ENCODE results near the gene ACSBG1. TPM values are rescaled to one million over a fixed set of nuclear protein-coding genes. Genes with fewer than 3 reads are reported as not detected.

Gene ACSBG1
- polyA plus RNA-seq, 1 donor (not counting 4 experiments of a cell fraction or from before 2014, with no cell fraction given) = 0.01 TPM

GRCh38 chr15:78146425-78147154 lies 87.8 kb downstream of the ACSBG1 start:
- Histone ChIP-seq H3K4me2 (ENCODE audit: control insufficient read depth, extremely low read depth, insufficient read depth, low read depth, low read length) (no peak overlapping the region), H3K4me1 (ENCODE audit: control insufficient read depth, extremely low read depth, insufficient read depth, low read length) (peaks cover 33% of the 10 kb centered on the region), H3K27me3 (ENCODE audit: control insufficient read depth, extremely low read depth, insufficient read depth, low read length) (no peaks in the 10 kb centered on the region), H2AFZ (ENCODE audit: control insufficient read depth, low read length) (no peak overlapping the region), H3K9ac (ENCODE audit: control insufficient read depth, extremely low read depth, insufficient read depth, low read length) (no peak overlapping the region), H4K20me1 (ENCODE audit: control insufficient read depth, extremely low read depth, insufficient read depth, low read length) (no peaks in the 10 kb centered on the region), H3K9me3 (ENCODE audit: control insufficient read depth, low read depth, low read length) (no peaks in the 10 kb centered on the region), H3K36me3 (ENCODE audit: control insufficient read depth in 2 of 2, extremely low read depth in 1 of 2, insufficient read depth in 2 of 2, low read length in 2 of 2) (no peaks in the 10 kb centered on the region), H3K27ac (ENCODE audit: control insufficient read depth, insufficient read depth, low read length) (no peak overlapping the region), H3K79me2 (ENCODE audit: control insufficient read depth, insufficient read depth, low read length) (peaks cover 20% of the 10 kb centered on the region), H3K4me3 (ENCODE audit: control insufficient read depth in 2 of 3, extremely low read depth in 1 of 3, insufficient read depth in 2 of 3, low read depth in 1 of 3, low read length in 3 of 3) (no peak overlapping the region), H3K9me1 (ENCODE audit: control insufficient read depth, extremely low read depth, insufficient read depth, low read length) (no peaks in the 10 kb centered on the region)
- DNase-seq (ENCODE audit: low read depth, low spot score) (no peak), FAIRE-seq (peak; percentile 34)
- TF ChIP-seq CTCF (optimal IDR thresholded peaks at IDR 0.05 in 1 of 3, IDR thresholded peaks at IDR 0.05 in 1 of 3, conservative IDR thresholded peaks at IDR 0.05 in 1 of 3; ENCODE audit: extremely low read depth in 1 of 3, insufficient read depth in 2 of 3, low read length in 3 of 3) (no peak), EZH2 (IDR thresholded peaks at IDR 0.05; ENCODE audit: low read length) (no peak)
- dilution Hi-C loops (cut with MboI; ENCODE audit: extremely low pct_ligation_motif_present, low sequenced_read_pairs) = no loop called here

- H3K27me3 ChIP-seq (ENCODE audit: control insufficient read depth, extremely low read depth, insufficient read depth, low read length) = no peaks in the 10 kb centered on the region
- no peak overlapping the region for H3K4me2 ChIP-seq (ENCODE audit: control insufficient read depth, extremely low read depth, insufficient read depth, low read depth, low read length)
- FAIRE-seq (no peak), DNase-seq (ENCODE audit: low read depth, low spot score) (no peak)
- H3K4me1 ChIP-seq (ENCODE audit: control insufficient read depth, extremely low read depth, insufficient read depth, low read length) = peaks cover 12% of the 10 kb centered on the region
- H3K79me2 ChIP-seq (ENCODE audit: control insufficient read depth, insufficient read depth, low read length) = no peaks in the 10 kb centered on the region
- H3K36me3 ChIP-seq (ENCODE audit: control insufficient read depth in 2 of 2, extremely low read depth in 1 of 2, insufficient read depth in 2 of 2, low read length in 2 of 2) = no peaks in the 10 kb centered on the region
- no peak overlapping the region for H3K9ac ChIP-seq (ENCODE audit: control insufficient read depth, extremely low read depth, insufficient read depth, low read length)
- no peaks in the 10 kb centered on the region for H4K20me1 ChIP-seq (ENCODE audit: control insufficient read depth, extremely low read depth, insufficient read depth, low read length)
- H3K9me1 ChIP-seq (ENCODE audit: control insufficient read depth, extremely low read depth, insufficient read depth, low read length) = no peaks in the 10 kb centered on the region
- H3K27ac ChIP-seq (ENCODE audit: control insufficient read depth, insufficient read depth, low read length) = no peak overlapping the region
- TF ChIP-seq CTCF (optimal IDR thresholded peaks at IDR 0.05 in 1 of 3, IDR thresholded peaks at IDR 0.05 in 1 of 3, conservative IDR thresholded peaks at IDR 0.05 in 1 of 3; ENCODE audit: extremely low read depth in 1 of 3, insufficient read depth in 2 of 3, low read length in 3 of 3) = no peak
- TF ChIP-seq EZH2 (IDR thresholded peaks at IDR 0.05; ENCODE audit: low read length) = no peak
- dilution Hi-C loops (cut with MboI; ENCODE audit: extremely low pct_ligation_motif_present, low sequenced_read_pairs) = no loop called here
- no peak overlapping the region for H2AFZ ChIP-seq (ENCODE audit: control insufficient read depth, low read length)
- no peak overlapping the region for H3K4me3 ChIP-seq (ENCODE audit: control insufficient read depth in 2 of 3, extremely low read depth in 1 of 3, insufficient read depth in 2 of 3, low read depth in 1 of 3, low read length in 3 of 3)
- H3K9me3 ChIP-seq (ENCODE audit: control insufficient read depth, low read depth, low read length) = no peaks in the 10 kb centered on the region
Measured at GRCh38 chr15:78142332-78142731, 92.0 kb downstream of the ACSBG1 start.

Data from keratinocyte (primary cell).